PFSK-1 (cell line): ENCODE results near the gene PRPF19.

Source experiments
- FOXP2 ChIP-seq: optimal IDR thresholded peaks from 2 replicates; pipeline ENCODE3; 2011; ENCODE audit warnings: borderline replicate concordance, control low read depth, inconsistent platforms; ENCODE audit not compliant: insufficient read depth; ENCODE audit errors: extremely low read length, extremely low read depth
- POLR2AphosphoS5 ChIP-seq: IDR thresholded peaks from 2 replicates; pipeline ENCODE4 v1.6.1; 2012; ENCODE audit warnings: low read depth, mild to moderate bottlenecking, control low read depth, low read length, moderate library complexity
- SIN3A ChIP-seq: IDR thresholded peaks from 2 replicates; pipeline ENCODE4 v1.6.1; 2012; ENCODE audit warnings: mild to moderate bottlenecking, low read length, moderate library complexity, borderline replicate concordance; ENCODE audit not compliant: insufficient read depth
- TAF1 ChIP-seq: IDR thresholded peaks from 2 replicates; pipeline ENCODE4 v1.6.1; 2012; ENCODE audit warnings: low read length, control low read depth, borderline replicate concordance; ENCODE audit not compliant: insufficient read depth
- TF ChIP-seq, protein P1 (sequence below), 2 experiments: IDR thresholded peaks; 2 replicates each; pipeline versions ENCODE4 v1.6.1 to v1.8.0; 2011 to 2012; ENCODE audit warnings: low read depth in 2 of 2, low read length in 2 of 2, control low read depth in 1 of 2, inconsistent platforms in 1 of 2, mild to moderate bottlenecking in 1 of 2, moderate library complexity in 1 of 2; ENCODE audit not compliant: insufficient read depth in 1 of 2

The PRPF19 gene

GRCh38 chr11:60842668-60843600 lies 63.5 kb downstream of the PRPF19 start:
- no peak for TF ChIP-seq FOXP2
- TF ChIP-seq, protein P1, sequence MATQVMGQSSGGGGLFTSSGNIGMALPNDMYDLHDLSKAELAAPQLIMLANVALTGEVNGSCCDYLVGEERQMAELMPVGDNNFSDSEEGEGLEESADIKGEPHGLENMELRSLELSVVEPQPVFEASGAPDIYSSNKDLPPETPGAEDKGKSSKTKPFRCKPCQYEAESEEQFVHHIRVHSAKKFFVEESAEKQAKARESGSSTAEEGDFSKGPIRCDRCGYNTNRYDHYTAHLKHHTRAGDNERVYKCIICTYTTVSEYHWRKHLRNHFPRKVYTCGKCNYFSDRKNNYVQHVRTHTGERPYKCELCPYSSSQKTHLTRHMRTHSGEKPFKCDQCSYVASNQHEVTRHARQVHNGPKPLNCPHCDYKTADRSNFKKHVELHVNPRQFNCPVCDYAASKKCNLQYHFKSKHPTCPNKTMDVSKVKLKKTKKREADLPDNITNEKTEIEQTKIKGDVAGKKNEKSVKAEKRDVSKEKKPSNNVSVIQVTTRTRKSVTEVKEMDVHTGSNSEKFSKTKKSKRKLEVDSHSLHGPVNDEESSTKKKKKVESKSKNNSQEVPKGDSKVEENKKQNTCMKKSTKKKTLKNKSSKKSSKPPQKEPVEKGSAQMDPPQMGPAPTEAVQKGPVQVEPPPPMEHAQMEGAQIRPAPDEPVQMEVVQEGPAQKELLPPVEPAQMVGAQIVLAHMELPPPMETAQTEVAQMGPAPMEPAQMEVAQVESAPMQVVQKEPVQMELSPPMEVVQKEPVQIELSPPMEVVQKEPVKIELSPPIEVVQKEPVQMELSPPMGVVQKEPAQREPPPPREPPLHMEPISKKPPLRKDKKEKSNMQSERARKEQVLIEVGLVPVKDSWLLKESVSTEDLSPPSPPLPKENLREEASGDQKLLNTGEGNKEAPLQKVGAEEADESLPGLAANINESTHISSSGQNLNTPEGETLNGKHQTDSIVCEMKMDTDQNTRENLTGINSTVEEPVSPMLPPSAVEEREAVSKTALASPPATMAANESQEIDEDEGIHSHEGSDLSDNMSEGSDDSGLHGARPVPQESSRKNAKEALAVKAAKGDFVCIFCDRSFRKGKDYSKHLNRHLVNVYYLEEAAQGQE (IDR thresholded peaks at IDR 0.05; ENCODE audit: insufficient read depth in 1 of 2, low read depth in 2 of 2, low read length in 2 of 2): no peak
- TF ChIP-seq SIN3A: no peak
- TF ChIP-seq POLR2AphosphoS5: no peak
- TF ChIP-seq TAF1: no peak

DNA sequence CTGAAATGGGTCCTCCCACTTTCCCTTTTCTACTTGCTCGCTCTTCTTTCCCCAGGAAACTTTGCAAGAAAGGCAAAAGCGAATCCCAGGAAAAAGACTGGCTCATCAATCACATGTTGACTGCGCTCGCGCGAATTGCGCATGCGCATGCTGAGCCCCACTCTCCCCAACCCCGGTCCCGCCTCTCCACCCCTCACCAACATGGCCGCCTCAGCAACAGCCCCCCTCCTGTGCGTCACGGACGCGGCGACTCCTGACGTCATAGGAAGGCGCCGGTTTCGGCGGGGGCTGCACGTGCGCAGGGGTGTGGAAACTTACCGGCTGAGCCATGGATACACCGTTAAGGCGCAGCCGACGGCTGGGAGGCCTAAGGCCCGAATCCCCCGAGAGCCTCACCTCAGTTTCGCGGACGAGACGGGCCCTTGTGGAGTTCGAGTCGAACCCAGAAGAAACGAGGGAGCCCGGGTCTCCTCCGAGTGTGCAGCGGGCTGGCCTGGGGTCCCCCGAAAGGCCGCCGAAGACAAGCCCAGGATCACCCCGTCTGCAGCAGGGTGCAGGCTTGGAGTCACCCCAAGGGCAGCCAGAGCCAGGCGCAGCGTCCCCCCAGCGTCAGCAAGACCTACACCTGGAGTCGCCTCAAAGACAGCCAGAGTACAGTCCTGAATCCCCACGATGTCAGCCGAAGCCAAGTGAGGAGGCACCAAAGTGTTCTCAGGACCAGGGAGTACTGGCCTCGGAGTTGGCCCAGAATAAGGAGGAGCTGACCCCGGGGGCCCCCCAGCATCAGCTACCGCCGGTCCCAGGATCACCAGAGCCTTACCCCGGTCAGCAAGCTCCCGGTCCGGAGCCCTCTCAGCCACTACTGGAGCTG lies 64.4 kb downstream of the PRPF19 start, which contains the start of gene CCDC86:
TSS of gene CCDC86 (plus strand) at position 317 of the 871 bp plus-strand sequence. CDS start at position 329, 12 bp downstream.
- TF ChIP-seq TAF1 (peak; percentile 75; the same call in 1 of the 2 replicates), SIN3A (peak; percentile 100), FOXP2 (peak; percentile 98), POLR2AphosphoS5 (peak; percentile 52)
- TF ChIP-seq, protein P1 (IDR thresholded peaks at IDR 0.05; ENCODE audit: insufficient read depth in 1 of 2, low read depth in 2 of 2, low read length in 2 of 2): 0 out of 4 replicates have a peak, but pooled peaks of 1 of the 2 experiments have one; percentile 38
